Germinal center (tissue), 1 donor: ENCODE measurements around the gene NRCAM.

ENCODE experiments used
- DNase-seq: peaks from one replicate; pipeline ENCODE4 v3.0.0; 2012; ENCODE audit warnings: mixed read lengths, low spot score

Gene NRCAM

GRCh38 chr7:108308276-108308675, 148.0 kb downstream of the NRCAM start:
- DNase-seq: no peak

GRCh38 chr7:108307595-108307994, 148.6 kb downstream of the NRCAM start:
- DNase-seq: no peak

GRCh38 chr7:108307194-108307593, 149.0 kb downstream of the NRCAM start:
- DNase-seq: no peak

- DNase-seq: no peak
Observed at GRCh38 chr7:108303332-108303731, 152.9 kb downstream of the NRCAM start.

DNA sequence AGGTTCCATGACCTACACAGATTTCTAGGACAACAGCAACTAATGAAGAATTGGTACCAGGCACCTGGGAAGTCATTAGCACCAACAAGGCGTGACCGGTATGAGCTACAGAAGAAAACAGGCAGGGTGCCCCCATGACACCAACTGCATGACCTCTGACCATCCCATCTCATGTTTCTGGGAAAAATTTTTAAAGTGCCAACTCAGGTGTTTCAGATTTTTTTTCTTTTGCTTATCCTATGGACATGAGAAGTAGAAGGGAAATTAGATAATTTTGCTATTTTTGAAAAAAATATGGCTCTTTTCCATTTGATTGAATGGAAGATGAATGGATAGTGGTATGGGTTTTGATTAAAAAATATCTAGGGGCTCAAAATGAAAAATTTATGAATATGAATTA, 154.8 kb downstream of the NRCAM start:
- DNase-seq: no peak

GRCh38 chr7:108299251-108299973, 156.8 kb downstream of the NRCAM start:
- DNase-seq: no peak

DNA sequence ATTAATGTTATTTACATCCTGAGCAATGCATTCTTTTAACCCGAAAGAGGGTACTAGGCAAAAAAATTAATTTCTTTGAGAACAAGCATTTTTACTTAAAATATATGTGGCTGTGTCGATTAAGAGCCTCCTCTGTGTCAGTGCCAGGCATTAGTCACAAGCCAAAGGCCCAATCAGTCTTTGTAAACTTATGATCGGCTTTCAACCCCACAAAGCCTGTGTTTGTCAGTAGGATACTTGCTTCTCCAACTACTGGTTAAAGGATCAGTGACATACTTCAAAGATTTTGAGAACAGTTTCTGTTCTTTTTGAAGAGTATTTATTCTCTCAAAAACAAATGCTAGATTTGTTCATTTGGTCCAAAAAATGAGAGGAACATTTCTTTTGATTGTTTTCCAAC, 159.3 kb downstream of the NRCAM start:
- DNase-seq: no peak

DNA sequence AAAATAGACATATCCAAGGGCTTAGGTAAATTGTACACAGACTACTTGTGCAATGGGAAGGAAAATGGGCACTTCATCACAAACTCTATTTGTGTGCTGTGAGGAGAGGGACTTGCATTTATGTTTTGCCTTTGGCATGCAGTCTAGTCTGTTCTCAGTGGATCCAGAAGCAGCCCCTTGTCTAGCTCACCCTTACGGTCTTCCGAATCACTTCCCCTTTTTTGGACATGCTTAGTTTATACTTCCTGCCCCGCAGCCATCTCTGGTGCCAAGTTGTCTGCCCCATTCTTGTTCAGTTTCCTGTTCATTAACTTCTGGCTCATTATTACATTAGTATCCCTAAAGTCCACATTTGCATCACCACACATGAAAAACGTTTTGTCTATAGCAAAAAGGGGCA, 161.6 kb downstream of the NRCAM start:
- DNase-seq: peak; percentile 64

DNA sequence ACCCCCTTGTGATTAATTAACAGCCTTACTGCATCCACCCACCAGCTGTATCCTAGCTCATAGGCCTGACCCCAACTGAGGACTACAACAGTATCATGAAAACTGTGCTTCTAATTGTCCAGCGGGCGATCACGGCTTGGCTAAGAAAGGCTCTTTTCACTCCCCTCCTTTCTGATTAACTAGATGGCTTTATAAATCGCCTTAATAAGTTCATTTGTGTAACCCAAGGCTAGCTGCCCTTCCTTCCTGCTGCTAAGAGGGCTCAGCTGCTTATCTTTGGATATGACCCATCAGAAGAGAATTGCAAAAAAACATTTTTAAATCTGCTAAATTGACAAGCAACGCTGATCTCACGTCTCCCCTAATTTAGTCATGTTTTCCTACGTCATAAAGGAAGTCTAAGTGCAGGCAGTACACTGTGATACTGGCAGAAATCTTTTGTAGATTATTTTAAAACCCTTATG, 163.1 kb downstream of the NRCAM start:
- DNase-seq: no peak

DNA sequence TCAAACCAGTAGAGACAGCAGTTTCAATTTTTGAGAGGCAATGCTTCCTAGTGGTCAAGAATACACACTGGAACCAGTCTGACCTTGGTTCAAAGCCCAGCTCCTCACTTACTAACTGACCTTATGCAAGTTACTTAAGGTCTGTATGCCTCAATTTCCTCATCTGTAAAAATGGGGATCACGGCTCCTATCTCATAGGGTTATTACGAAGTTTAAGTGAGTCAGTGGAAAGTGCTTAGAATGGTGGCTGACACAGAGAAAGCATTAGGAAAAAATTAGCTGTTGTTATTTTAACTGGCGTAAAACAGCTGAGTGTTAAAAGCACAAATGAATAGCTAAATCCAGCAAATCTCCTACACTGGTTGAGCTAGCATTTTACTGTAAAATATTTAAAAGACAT, 163.7 kb downstream of the NRCAM start:
- no peak for DNase-seq

- DNase-seq: no peak
Observed at GRCh38 chr7:108291791-108292440, 164.3 kb downstream of the NRCAM start.

GRCh38 chr7:108291152-108291508, 165.1 kb downstream of the NRCAM start:
- no peak for DNase-seq

GRCh38 chr7:108290459-108291151, 165.6 kb downstream of the NRCAM start:
- no peak for DNase-seq

DNA sequence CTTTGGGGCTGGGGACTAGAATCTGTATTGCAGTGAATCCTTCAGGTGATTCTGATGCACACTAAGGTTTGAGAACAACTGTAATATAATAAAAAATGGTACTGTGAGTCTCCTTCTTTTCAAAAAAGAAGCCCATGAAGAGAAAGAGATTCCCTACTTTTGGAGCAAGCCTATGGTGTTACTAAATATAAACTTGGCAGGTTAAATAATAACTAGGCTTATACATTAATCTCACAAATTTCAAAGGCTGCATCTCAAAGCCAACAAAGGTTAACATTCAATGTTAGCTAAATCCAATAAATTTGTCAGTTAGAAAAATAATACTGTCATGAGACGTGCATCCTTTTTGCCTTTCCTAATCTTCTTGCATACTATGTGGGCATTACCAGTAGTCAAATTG, 166.4 kb downstream of the NRCAM start:
- DNase-seq: no peak

GRCh38 chr7:108287857-108288256, 168.4 kb downstream of the NRCAM start:
- no peak for DNase-seq

- DNase-seq: no peak
Observed at GRCh38 chr7:108286290-108286904, 169.8 kb downstream of the NRCAM start.

GRCh38 chr7:108285778-108286177, 170.5 kb downstream of the NRCAM start:
- no peak for DNase-seq

DNA sequence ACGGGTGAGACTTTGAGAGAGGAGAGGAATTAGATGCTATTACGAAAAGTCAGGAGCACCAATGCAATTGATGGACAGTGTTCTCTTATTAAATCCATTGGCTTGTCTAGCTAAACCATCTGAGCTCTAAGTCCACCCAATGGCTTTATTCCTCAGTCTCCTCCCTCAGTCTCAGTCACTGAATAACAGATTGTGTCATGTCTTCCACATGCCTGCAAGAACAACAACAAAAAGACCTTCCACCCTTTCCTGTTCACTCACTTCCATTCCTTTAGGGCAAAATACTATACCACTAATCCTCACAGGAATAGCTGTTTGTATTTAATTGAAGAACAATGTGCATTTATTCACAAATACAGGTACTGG, 171.2 kb downstream of the NRCAM start:
- no peak for DNase-seq

DNA sequence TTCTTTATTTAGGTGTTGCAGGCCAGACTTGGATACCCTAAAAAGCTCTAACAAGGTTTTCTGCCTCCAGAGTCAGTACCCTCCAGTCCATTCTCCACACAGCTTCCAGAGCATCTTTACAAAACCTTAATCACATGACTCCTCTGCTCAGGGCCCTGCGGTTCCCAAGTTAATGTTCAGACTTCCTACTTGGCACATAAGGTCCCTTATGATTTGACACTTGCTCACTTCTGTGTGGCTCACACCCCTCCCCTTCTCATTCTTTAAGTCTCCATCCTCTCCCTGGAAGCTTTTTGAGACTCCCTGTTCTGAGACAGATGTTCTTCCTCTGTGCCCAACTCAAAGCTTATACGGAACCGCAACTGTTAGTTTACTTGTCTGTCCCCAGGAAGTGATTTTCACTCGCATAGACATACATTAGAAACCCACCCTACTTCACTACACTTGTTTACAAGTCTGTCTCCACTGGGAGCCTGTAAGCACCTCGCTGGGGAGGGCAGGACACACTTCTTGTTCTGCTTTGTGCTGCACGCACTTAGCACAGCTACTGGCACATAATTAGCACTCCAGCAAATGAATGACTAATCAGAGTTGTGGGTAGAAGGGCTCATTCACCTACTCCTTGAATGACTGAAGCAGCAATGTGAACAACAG, 171.8 kb downstream of the NRCAM start:
- DNase-seq: no peak

DNA sequence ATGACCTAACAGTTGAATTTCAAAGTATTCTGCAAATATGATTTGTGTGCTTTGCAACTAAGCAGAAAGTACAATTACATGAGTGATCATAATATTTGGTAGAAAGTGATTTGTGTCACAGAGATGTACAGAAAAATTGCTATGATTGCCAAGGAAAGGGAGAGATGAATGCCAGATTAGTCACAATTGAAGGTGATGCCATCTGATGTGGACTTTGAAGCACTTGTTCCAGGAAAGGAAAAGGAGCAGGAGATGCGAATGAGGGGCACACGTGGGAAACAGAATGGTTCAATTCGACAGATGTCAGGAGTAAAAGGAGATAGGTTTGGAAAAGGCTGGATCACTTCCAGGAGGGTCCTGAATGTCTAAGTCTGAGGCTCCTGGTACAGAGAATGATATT, 173.0 kb downstream of the NRCAM start:
- DNase-seq: no peak

DNA sequence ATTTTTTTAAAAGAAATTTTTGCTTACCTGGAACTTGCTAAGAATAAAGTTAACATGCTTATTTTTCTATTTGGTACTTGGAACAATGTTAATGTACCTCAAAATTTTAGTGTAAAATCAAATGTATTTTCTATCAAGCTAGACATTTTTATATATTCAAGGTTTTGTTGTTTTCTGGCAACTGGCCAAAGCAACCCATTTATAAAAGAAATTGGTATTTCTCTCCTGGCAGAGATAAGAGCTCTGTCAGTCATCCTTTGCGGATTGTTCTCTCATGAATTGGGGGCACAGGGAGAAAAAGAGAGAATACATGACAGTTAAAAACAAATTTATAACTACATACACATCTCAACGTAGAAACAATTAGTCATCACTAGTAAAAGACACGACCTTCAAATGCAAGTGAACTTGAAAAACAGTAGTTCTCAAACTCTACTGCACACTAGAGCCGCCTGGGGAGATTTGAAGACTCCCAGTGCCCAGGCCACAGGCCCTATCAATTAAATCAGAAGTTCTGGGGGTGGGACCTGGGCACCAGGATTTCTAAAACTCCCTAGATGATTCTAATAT, 173.7 kb downstream of the NRCAM start:
- no peak for DNase-seq

GRCh38 chr7:108280136-108280535, 176.1 kb downstream of the NRCAM start:
- DNase-seq: no peak
